Measurements from ENCODE around the gene AARS2. TPM values are rescaled to one million over a fixed set of nuclear protein-coding genes. Genes with fewer than 3 reads are reported as not detected.

AARS2 gene
- polyA plus RNA-seq, 1 experiment = 7.3 TPM

DNA sequence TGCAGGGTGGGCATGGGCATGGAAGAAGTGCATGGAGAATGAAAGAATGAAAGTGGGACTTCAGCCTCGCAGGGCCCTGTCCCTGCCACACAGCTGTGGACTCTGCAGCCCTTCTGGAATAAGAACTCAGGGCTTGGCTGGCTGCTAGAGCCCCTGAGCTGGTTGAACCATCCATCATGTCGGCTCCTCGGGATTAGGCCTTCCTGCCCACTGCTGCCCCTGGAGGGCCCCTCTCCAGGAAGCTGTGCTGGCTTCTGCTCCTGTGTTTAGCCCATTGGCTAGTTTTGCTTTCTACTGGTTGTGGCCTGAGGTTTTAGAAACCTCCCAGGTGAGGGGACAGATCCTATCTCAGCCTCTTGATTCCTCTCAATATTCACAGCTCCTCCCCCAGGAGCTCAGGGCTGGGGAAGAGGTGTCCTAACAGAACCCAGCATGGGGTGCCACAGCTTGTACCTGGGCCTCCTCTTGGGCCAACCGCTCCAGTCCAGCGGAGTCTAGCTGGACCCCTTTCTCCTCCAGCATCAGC is 7.9 kb downstream of the AARS2 start:
- ChIA-PET CTCF (interaction anchor here (0.6 to 5.8 kb wide), 18 partner anchors 8 to 141 kb away, joined by 3 to 47 read pairs (median 4); partner anchors contain the start of genes AARS2 and SPATS1), POLR2A (no interaction called here)
- Histone ChIP-seq H3K4me3 (ENCODE audit: low read depth, low read length) (no peak overlapping the region), H3K27me3 (ENCODE audit: control insufficient read depth, insufficient read depth, low read length) (no peaks in the 10 kb centered on the region), H3K36me3 (ENCODE audit: control insufficient read depth, insufficient read depth, low read length) (peaks cover 51% of the 10 kb centered on the region)
- no peak for TF ChIP-seq CTCF (IDR thresholded peaks at IDR 0.05; ENCODE audit: insufficient read depth, low read depth, low read length)
- DNase-seq (ENCODE audit: low read depth) = no peak

GRCh38 chr6:44304282-44305199 is 8.6 kb downstream of the AARS2 start:
- Histone ChIP-seq H3K36me3 (ENCODE audit: control insufficient read depth, insufficient read depth, low read length) (peaks cover 50% of the 10 kb centered on the region), H3K4me3 (ENCODE audit: low read depth, low read length) (no peak overlapping the region), H3K27me3 (ENCODE audit: control insufficient read depth, insufficient read depth, low read length) (no peaks in the 10 kb centered on the region)
- peak; percentile 78 for TF ChIP-seq CTCF (IDR thresholded peaks at IDR 0.05; ENCODE audit: insufficient read depth, low read depth, low read length)
- ChIA-PET POLR2A (no interaction called here), CTCF (interaction anchor here (0.6 to 5.8 kb wide), 19 partner anchors 9 to 140 kb away, joined by 3 to 47 read pairs (median 4); partner anchors contain the start of genes AARS2 and SPATS1)
- DNase-seq (ENCODE audit: low read depth) = no peak

- H3K4me3 ChIP-seq (ENCODE audit: low read depth, low read length) = no peak overlapping the region
- no peak for DNase-seq (ENCODE audit: low read depth)
- TF ChIP-seq CTCF (IDR thresholded peaks at IDR 0.05; ENCODE audit: insufficient read depth, low read depth, low read length) = no peak
- H3K36me3 ChIP-seq (ENCODE audit: control insufficient read depth, insufficient read depth, low read length) = peaks cover 47% of the 10 kb centered on the region
- POLR2A ChIA-PET = no interaction called here
- no peaks in the 10 kb centered on the region for H3K27me3 ChIP-seq (ENCODE audit: control insufficient read depth, insufficient read depth, low read length)
- CTCF ChIA-PET = interaction anchor here (1.5 to 5.8 kb wide), 6 partner anchors 8 to 125 kb away, joined by 4 to 47 read pairs (median 15); partner anchors contain the start of gene AARS2
Observed at GRCh38 chr6:44303842-44304241, 9.3 kb downstream of the AARS2 start.

DNA sequence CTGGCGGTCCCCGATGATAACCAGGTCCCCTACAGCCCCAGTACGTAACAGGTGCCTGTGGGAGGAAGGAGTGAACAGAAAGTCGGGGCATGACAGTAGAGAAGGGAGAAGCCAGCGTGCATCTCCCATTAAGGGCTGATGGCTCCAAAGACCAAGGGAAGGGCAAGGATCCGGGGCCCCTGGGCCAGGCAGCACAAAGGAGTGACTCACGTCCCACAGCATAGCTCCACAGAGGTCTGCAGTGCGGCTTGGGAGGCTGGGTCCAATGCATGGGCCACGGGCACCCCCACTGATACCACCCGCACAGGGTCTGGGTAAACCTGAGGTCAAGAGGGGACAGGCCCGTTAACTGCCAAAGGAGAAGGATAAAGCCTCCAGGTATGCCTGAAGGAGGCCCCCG is 10.3 kb downstream of the AARS2 start:
- no peak for DNase-seq (ENCODE audit: low read depth)
- peaks cover 1% of the 10 kb centered on the region; the same call in 1 of the 2 replicates for H3K27me3 ChIP-seq (ENCODE audit: control insufficient read depth, insufficient read depth, low read length)
- H3K36me3 ChIP-seq (ENCODE audit: control insufficient read depth, insufficient read depth, low read length) = peaks cover 45% of the 10 kb centered on the region
- POLR2A ChIA-PET = no interaction called here
- CTCF ChIA-PET = interaction anchor here (1.0 to 5.8 kb wide), 7 partner anchors 9 to 36 kb away, joined by 3 to 47 read pairs (median 6); partner anchors contain the start of gene AARS2
- no peak for TF ChIP-seq CTCF (IDR thresholded peaks at IDR 0.05; ENCODE audit: insufficient read depth, low read depth, low read length)
- no peak overlapping the region for H3K4me3 ChIP-seq (ENCODE audit: low read depth, low read length)
